HG02981 (cell line): ENCODE measurements around the gene SCAMP5.

ENCODE experiments used
- ATAC-seq: cut with Tn5 transposase; IDR thresholded peaks from one replicate; pipeline ENCODE4 v1.9.1; 2021; ENCODE audit warnings: mild to moderate bottlenecking, moderate library complexity; ENCODE audit not compliant: unreplicated experiment

SCAMP5 gene

DNA sequence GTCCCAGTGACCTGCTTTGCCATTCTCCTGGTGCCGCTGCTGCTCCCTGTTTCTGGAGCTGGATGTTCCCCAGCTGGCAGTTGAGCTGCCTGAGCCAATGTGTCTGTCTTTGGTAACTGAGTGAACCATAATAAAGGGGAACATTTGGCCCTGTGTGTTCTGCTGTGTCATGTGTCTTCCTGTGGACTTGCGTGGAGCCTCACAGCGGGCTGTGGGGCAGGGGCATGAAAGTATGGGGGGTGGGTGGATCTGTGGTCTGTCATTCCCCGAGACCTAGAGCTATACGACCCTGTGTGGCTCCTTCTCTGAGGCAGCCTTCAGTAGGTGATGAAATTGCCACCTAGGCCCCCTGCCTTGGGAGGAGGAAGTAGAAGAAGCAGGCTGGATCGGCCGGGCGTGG is 26.0 kb downstream of the SCAMP5 start:
- no peak for ATAC-seq

DNA sequence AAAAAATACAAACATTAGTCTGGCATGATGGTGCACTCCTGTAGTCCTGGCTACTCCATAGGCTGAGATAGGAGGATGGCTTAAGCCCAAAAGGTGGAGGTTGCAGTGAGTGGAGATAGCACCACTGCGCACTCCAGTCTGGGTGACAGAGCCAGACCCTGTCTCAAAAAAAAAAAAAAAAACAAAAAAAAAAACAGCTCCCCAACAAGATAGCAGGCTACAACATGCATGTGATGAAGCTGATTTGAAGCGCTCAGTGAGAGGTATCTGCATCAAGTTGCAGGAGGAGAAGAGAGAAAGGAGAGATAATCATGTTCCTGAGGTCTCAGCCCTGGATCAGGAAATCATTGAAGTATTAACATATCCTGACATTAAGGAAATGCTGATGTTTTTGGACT is 27.4 kb downstream of the SCAMP5 start:
- ATAC-seq: no peak

GRCh38 chr15:75023181-75023871 is 28.0 kb downstream of the SCAMP5 start, which contains the start of gene PPCDC:
PPCDC (plus strand) TSS chr15:75023590; CDS start chr15:75028319, 4,729 bp downstream.
- ATAC-seq: peak; percentile 94

DNA sequence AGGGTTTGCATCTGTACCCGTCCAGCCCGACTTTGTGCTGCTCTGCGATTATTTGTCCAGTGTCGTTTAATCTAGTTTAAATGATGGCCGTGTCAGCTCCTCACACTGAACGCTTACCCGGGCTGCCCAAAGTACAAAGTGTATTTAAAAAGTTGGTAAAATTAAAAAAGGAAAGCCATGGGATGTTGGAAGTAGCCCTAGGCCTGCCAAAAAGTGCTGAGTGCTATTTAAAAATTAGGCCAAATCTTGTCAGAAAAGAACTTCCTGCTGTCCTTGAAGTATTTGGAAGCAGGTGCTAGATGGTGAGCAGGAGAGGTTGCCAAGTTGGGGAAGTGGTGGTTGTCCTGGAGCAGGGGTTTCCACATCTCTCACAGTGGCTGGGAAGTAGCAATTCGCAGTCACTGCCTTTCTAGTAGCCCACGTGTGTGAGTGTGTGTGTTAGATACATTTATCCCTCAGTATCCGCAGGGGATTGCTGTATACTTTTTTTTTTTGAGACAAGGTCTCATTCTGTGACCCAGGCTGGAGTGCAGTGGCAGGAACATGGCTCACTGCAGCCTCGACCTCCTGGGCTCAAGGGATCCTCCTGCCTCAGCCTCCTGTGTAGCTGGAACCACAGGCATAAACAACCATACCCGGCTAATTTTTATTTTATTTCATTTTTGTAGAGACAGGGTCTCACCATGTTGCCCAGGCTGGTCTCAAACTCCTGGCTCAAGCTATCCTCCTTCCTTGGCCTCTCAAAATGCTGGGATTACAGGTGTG is 28.7 kb downstream of the SCAMP5 start:
- no peak for ATAC-seq

- no peak for ATAC-seq
Observed at GRCh38 chr15:75025107-75025506, 29.7 kb downstream of the SCAMP5 start.

GRCh38 chr15:75025548-75026260 is 30.3 kb downstream of the SCAMP5 start:
- ATAC-seq: no peak

DNA sequence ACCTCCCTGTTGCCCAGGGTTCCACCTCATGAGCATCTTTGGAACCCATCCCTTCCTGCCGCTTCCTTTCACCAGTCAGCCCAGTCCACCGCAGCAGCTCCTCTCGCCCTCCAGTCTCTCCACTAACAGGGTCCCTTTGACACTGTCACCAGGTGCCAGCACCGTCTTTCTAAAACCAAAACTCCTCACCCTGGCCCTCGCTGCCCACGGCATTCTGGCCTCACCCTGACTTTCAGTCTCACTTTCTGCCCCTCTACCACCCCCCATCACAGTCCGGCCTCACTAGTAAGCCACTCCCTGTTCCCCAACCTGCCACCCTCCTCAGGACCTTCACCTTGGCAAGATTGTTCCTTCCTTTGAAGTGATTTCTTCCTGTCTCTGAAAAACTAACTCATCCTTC is 32.2 kb downstream of the SCAMP5 start:
- ATAC-seq: no peak

GRCh38 chr15:75028991-75029377 is 33.6 kb downstream of the SCAMP5 start:
- no peak for ATAC-seq

GRCh38 chr15:75029378-75030022 is 34.1 kb downstream of the SCAMP5 start:
- no peak for ATAC-seq

DNA sequence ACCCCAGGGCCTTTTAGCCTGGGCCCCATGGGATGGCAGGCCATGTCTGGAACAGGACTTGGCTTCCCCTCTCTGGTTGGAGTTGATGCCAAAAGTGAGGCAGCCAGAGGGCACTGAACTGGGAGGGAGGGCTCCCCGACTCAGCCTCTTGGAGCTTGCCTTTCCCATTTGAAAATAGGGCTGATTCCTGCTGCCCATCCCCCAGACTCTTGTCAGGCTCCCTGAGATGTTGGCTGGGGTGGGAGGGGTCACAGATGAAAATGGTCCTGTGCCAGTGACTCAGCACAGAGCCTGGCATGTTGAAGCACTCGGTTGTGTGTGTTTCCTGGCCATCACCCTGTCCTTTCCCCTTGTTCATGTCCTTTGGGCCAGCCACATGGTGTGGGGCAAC is 34.7 kb downstream of the SCAMP5 start:
- ATAC-seq: no peak

DNA sequence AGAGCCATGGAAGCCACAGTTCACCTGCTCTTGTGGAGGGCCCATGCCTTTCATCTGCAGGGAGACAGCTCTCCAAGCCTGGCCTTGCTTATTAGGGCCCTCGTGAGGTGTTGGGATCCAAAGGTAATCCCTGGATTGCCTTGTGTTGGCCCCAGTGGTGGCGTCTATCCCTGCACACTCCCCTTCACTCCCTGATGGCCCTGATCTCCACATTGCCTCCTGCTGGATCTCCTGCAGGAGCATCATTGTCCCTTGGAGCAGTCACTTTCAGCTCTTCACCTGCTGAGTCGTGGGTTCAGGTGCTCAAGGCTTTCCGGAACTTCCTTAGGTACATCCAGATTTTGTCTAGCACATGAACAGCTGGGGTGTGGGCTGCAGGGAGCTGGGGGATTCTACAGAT is 35.1 kb downstream of the SCAMP5 start:
- no peak for ATAC-seq

DNA sequence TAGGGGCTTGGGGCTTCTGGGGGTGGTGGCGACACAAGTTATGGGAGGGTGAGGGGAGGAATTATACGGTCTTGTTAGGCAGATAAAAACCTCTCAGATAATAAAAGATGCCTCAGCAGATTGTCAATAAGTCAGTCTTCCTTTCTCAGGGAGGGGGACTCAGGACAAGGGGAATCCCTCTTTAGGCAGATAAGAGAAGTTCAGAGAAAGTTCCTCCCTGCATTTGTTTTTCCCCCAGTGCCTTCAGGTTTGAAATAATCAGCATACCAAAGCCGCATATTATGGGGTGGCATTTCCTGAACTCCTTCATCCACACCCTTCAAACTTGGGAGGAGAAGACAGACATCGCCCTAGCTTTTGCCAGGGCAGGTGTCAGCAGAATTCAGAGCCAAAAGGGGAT is 36.5 kb downstream of the SCAMP5 start:
- no peak for ATAC-seq

DNA sequence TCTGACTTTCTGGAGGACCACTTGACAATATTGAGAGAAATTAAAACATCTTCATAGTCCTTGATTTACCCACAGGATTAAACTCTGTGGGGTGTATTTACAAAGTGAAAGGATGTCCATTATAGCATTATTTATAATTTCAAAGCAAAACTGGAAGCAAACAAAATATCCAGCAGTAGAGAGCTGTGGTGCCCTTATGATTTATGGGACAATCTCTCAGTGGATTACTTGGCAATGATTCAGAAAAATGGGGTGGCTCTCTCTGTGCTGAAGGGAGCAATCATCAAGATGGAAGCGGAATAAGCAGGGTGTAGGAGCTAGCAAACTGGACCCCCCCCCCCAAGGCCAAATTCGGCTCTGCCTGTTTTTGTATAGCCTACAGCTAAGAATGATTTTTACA is 37.0 kb downstream of the SCAMP5 start:
- no peak for ATAC-seq

DNA sequence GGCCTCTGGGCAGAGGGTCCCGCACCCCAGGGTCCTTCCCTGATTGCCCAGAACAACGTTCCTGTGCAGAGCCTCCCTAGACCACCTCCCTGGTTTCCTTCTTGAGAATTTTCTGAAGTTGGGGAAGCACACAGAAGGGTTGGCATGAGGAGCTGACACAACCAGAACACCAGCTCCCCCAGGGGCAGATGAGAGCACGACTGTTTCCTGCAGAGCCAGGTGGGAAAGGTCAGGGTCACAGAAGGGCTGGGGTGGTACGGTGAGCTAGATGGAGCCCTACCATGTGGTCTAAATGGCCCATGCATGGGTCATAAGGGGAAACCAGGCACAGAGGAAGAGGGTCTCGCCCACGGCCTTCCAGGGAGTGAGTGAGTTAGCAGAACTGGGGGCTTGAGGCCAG is 38.4 kb downstream of the SCAMP5 start:
- no peak for ATAC-seq

DNA sequence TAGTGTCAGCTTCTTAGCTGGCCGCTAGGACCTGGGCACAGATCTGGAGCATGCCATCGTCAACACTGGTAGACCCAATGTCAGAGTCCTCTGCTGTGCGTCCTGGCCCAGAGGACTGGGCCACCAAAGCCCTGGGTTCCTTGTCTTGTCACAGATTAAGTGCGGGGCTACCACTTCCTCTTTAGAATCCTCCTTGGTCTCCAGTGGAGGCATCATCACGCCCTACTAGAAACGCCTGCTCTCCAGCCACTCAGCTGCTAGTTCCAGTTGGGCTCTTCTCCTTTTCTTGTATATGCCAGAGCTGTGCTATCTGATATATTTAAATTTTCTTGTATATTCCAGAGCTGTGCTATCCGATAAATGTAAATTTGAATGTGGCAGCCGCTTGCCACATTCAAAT is 39.3 kb downstream of the SCAMP5 start:
- ATAC-seq: no peak

DNA sequence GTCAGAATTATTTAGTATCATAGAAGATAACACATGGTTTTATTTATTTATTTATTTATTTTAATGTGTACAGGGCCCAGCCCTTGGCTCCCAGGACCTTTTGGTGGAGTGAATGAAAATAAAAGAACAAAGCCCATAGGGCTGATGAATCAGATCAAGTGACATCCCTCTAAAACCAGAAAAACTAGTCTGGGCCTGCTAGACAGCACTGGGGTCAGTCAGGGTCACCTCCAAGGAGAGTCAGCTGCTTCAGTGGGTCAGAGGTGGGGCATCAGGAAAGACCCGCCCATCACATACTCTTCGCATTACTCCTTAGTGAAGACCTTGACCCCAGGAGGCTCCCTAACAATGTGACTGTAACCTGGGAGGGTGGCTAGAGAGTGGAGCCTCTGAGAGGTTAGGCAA is 40.9 kb downstream of the SCAMP5 start:
- ATAC-seq: no peak

GRCh38 chr15:75037685-75038084 is 42.3 kb downstream of the SCAMP5 start:
- no peak for ATAC-seq

GRCh38 chr15:75038231-75038630 is 42.9 kb downstream of the SCAMP5 start:
- no peak for ATAC-seq

GRCh38 chr15:75042730-75043508 is 47.6 kb downstream of the SCAMP5 start:
- ATAC-seq: peak; percentile 65

DNA sequence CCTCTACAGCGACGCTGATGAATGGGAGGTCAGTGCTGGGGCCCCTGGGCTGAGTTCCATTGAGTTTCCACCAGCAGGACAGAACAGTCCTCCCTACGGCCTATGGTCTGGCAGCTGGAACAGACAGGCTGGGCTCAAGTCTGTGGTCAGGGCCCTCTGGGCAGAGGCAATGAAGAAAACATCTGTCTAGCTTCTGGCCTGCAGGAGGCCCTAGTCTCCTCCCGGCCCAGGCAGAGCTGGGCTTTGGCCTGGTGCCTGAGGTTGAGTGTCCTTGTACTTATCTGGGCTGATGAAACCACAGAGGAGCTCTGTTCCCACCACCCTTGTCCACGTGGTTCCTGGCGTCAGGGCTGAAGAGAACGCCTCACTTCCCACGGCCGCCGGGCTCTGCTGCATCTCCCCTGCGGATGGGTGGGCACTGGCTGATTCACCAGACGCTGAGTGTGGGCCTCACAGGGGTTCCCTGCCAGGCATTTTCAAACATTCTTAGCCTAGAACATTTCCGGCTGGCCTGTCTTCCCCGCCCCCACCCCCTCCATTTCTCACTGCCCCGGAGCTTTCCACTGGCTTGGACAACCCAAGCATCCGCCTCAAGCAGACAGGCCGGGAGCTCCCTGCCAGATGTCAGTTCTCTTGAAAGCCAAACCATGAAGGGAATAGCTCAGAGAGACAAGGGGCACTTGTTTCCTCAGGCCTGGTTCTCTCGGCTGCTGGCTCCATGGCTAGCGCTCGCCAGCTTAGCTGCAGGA is 48.3 kb downstream of the SCAMP5 start:
- peak; percentile 31 for ATAC-seq
